Measurements from ENCODE around the gene PLS1. TPM values are rescaled to one million over a fixed set of nuclear protein-coding genes. Genes with fewer than 3 reads are reported as not detected.

The PLS1 gene
- total RNA-seq, 1 experiment from 2014 or later: 36.1 TPM

- H3K27ac ChIP-seq (ENCODE audit: low read length): no peak overlapping the region
- no peak for TF ChIP-seq TCF7L2 (IDR thresholded peaks at IDR 0.05; ENCODE audit: low read depth, low read length)
- no peak for TF ChIP-seq SIN3A (IDR thresholded peaks at IDR 0.05; ENCODE audit: borderline replicate concordance, insufficient read depth, low read depth, low read length)
- TF ChIP-seq, protein P1, sequence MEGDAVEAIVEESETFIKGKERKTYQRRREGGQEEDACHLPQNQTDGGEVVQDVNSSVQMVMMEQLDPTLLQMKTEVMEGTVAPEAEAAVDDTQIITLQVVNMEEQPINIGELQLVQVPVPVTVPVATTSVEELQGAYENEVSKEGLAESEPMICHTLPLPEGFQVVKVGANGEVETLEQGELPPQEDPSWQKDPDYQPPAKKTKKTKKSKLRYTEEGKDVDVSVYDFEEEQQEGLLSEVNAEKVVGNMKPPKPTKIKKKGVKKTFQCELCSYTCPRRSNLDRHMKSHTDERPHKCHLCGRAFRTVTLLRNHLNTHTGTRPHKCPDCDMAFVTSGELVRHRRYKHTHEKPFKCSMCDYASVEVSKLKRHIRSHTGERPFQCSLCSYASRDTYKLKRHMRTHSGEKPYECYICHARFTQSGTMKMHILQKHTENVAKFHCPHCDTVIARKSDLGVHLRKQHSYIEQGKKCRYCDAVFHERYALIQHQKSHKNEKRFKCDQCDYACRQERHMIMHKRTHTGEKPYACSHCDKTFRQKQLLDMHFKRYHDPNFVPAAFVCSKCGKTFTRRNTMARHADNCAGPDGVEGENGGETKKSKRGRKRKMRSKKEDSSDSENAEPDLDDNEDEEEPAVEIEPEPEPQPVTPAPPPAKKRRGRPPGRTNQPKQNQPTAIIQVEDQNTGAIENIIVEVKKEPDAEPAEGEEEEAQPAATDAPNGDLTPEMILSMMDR (IDR thresholded peaks at IDR 0.05): no peak
- TF ChIP-seq, protein P2, sequence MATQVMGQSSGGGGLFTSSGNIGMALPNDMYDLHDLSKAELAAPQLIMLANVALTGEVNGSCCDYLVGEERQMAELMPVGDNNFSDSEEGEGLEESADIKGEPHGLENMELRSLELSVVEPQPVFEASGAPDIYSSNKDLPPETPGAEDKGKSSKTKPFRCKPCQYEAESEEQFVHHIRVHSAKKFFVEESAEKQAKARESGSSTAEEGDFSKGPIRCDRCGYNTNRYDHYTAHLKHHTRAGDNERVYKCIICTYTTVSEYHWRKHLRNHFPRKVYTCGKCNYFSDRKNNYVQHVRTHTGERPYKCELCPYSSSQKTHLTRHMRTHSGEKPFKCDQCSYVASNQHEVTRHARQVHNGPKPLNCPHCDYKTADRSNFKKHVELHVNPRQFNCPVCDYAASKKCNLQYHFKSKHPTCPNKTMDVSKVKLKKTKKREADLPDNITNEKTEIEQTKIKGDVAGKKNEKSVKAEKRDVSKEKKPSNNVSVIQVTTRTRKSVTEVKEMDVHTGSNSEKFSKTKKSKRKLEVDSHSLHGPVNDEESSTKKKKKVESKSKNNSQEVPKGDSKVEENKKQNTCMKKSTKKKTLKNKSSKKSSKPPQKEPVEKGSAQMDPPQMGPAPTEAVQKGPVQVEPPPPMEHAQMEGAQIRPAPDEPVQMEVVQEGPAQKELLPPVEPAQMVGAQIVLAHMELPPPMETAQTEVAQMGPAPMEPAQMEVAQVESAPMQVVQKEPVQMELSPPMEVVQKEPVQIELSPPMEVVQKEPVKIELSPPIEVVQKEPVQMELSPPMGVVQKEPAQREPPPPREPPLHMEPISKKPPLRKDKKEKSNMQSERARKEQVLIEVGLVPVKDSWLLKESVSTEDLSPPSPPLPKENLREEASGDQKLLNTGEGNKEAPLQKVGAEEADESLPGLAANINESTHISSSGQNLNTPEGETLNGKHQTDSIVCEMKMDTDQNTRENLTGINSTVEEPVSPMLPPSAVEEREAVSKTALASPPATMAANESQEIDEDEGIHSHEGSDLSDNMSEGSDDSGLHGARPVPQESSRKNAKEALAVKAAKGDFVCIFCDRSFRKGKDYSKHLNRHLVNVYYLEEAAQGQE (IDR thresholded peaks at IDR 0.05; ENCODE audit: insufficient read depth in 1 of 2, low read depth in 2 of 2, low read length in 1 of 2): no peak
- no peak for TF ChIP-seq POLR2AphosphoS5 (IDR thresholded peaks at IDR 0.05; ENCODE audit: low read depth, low read length)
- ATAC-seq: no peak
- no peaks in the 10 kb centered on the region; the same call in 1 of the 2 replicates for H3K4me1 ChIP-seq (ENCODE audit: control insufficient read depth, insufficient read depth, low read length)
- no TSS peak for BruUV-seq (replicated peaks)
- in situ Hi-C loops (cut with HindIII; ENCODE audit: low pct_unique_long_range_greater_than_20kb, low sequenced_read_pairs): no loop called here
- H3K9me3 ChIP-seq (ENCODE audit: control insufficient read depth, insufficient read depth, low read depth, low read length): no peaks in the 10 kb centered on the region
- intact Hi-C loops (cut with micrococcal nuclease; ENCODE audit: unreplicated experiment): no loop called here
- H3K4me3 ChIP-seq (ENCODE audit: low read depth in 2 of 2, low read length in 2 of 2): no peak overlapping the region
- ChIA-PET CTCF (interaction anchor here (0.7 kb wide), 1 partner anchor 116 kb away, joined by 3 read pairs; no protein-coding TSS in a partner anchor), POLR2A (interaction anchor here (0.6 to 1.0 kb wide), 2 partner anchors 14 to 50 kb away, joined by 3 to 9 read pairs; no protein-coding TSS in a partner anchor)
- DNase-seq (ENCODE audit: low read depth, low spot score): no peak
- no peaks in the 10 kb centered on the region for H3K27me3 ChIP-seq (ENCODE audit: control insufficient read depth, insufficient read depth, low read length)
- H3K36me3 ChIP-seq (ENCODE audit: control insufficient read depth, insufficient read depth, low read length): no peaks in the 10 kb centered on the region
Measured at GRCh38 chr3:142624341-142625152, 28.4 kb downstream of the PLS1 start.

GRCh38 chr3:142625153-142625440 lies 28.9 kb downstream of the PLS1 start:
- POLR2A ChIA-PET: interaction anchor here (1.0 kb wide), 1 partner anchor 13 kb away, joined by 3 read pairs; no protein-coding TSS in a partner anchor
- ATAC-seq: no peak
- no peak for DNase-seq (ENCODE audit: low read depth, low spot score)
- H3K27ac ChIP-seq (ENCODE audit: low read length): no peak overlapping the region
- CTCF ChIA-PET: interaction anchor here (0.7 kb wide), 1 partner anchor 117 kb away, joined by 3 read pairs; no protein-coding TSS in a partner anchor
- H3K4me3 ChIP-seq (ENCODE audit: low read depth in 2 of 2, low read length in 2 of 2): no peak overlapping the region
- H3K4me1 ChIP-seq (ENCODE audit: control insufficient read depth, insufficient read depth, low read length): no peaks in the 10 kb centered on the region
- in situ Hi-C loops (cut with HindIII; ENCODE audit: low pct_unique_long_range_greater_than_20kb, low sequenced_read_pairs): no loop called here
- BruUV-seq (replicated peaks): no TSS peak
- no peaks in the 10 kb centered on the region for H3K9me3 ChIP-seq (ENCODE audit: control insufficient read depth, insufficient read depth, low read depth, low read length)
- no peaks in the 10 kb centered on the region for H3K36me3 ChIP-seq (ENCODE audit: control insufficient read depth, insufficient read depth, low read length)
- intact Hi-C loops (cut with micrococcal nuclease; ENCODE audit: unreplicated experiment): no loop called here
- no peaks in the 10 kb centered on the region for H3K27me3 ChIP-seq (ENCODE audit: control insufficient read depth, insufficient read depth, low read length)
- TF ChIP-seq, protein P1 (IDR thresholded peaks at IDR 0.05): no peak
- no peak for TF ChIP-seq TCF7L2 (IDR thresholded peaks at IDR 0.05; ENCODE audit: low read depth, low read length)
- TF ChIP-seq, protein P2 (IDR thresholded peaks at IDR 0.05; ENCODE audit: insufficient read depth in 1 of 2, low read depth in 2 of 2, low read length in 1 of 2): no peak
- no peak for TF ChIP-seq POLR2AphosphoS5 (IDR thresholded peaks at IDR 0.05; ENCODE audit: low read depth, low read length)
- no peak for TF ChIP-seq SIN3A (IDR thresholded peaks at IDR 0.05; ENCODE audit: borderline replicate concordance, insufficient read depth, low read depth, low read length)
